HCT116 (cell line): ENCODE data around the gene SLC22A15.

Experiments
- CTCF ChIP-seq, 3 experiments: fragments of 200-600 bp in 1 of 3; sonication (generic) in 1 of 3; IDR thresholded peaks in 2 of 3; conservative IDR thresholded peaks in 1 of 3; 2 replicates each; pipeline ENCODE4 v1.5.1; 2012 to 2017; ENCODE audit warnings: low read depth in 2 of 3, low read length in 2 of 3, antibody characterized with exemption in 1 of 3, borderline replicate concordance in 1 of 3, control low read depth in 1 of 3, mild to moderate bottlenecking in 1 of 3, mixed read lengths in 1 of 3, mixed run types in 1 of 3, moderate library complexity in 1 of 3; ENCODE audit not compliant: insufficient read depth in 1 of 3
- EZH2 ChIP-seq: fragments of 200-600 bp; sonication (generic); IDR thresholded peaks from 2 replicates; pipeline ENCODE4 v1.6.1; 2017; ENCODE audit warnings: antibody characterized with exemption, mixed run types
- EZH2phosphoT487 ChIP-seq: fragments of 200-600 bp; IDR thresholded peaks from 2 replicates; pipeline ENCODE4 v1.6.1; 2018; ENCODE audit warnings: antibody characterized with exemption, borderline replicate concordance
- JUND ChIP-seq: IDR thresholded peaks from 2 replicates; pipeline ENCODE4 v1.6.1; 2012
- POLR2A ChIP-seq: IDR thresholded peaks from 2 replicates; pipeline ENCODE4 v1.7.0; 2011; ENCODE audit warnings: borderline replicate concordance; ENCODE audit not compliant: insufficient read depth, insufficient read length; ENCODE audit errors: extremely low read depth
- POLR2AphosphoS5 ChIP-seq: IDR thresholded peaks from 2 replicates; pipeline ENCODE4 v1.6.1; 2011; ENCODE audit warnings: mild to moderate bottlenecking, low read depth, low read length, moderate library complexity
- REST ChIP-seq: IDR thresholded peaks from 2 replicates; pipeline ENCODE4 v1.6.1; 2012; ENCODE audit warnings: low read depth
- ZNF274 ChIP-seq: fragments of 200-500 bp; sonication (Bioruptor generic); IDR thresholded peaks from 2 replicates; pipeline ENCODE4 v1.6.1; 2014; ENCODE audit warnings: mild to moderate bottlenecking, low read depth, low read length, inconsistent platforms

GRCh38 chr1:115949156-115949555 lies 27.2 kb upstream of the SLC22A15 start:
- TF ChIP-seq POLR2A, result no peak
- no peak for TF ChIP-seq EZH2
- no peak for TF ChIP-seq CTCF (IDR thresholded peaks at IDR 0.05 in 2 of 3, conservative IDR thresholded peaks at IDR 0.05 in 1 of 3; ENCODE audit: borderline replicate concordance in 1 of 3, insufficient read depth in 1 of 3, low read depth in 2 of 3, low read length in 2 of 3)
- no peak for TF ChIP-seq EZH2phosphoT487
- no peak for TF ChIP-seq POLR2AphosphoS5
- TF ChIP-seq REST, result no peak
- 0 out of 2 replicates have a peak, but pooled peaks have one; percentile 27 for TF ChIP-seq JUND
- no peak for TF ChIP-seq ZNF274
